ENCODE measurements around the gene ASTL.
A peak's percentile ranks its signal among the peaks of the same experiment; 100 is the strongest.

GRCh38 chr2:96116424-96116878 lies 21.9 kb downstream of the ASTL start, which contains the start of gene ADRA2B:
- TF ChIP-seq CTCF (IDR thresholded peaks at IDR 0.05; ENCODE audit: extremely low read depth in 1 of 2, insufficient read depth in 1 of 2, low read depth in 1 of 2, low read length in 2 of 2) = no peak
- no peak for TF ChIP-seq POLR2AphosphoS5 (IDR thresholded peaks at IDR 0.05; ENCODE audit: insufficient read depth, low read depth, low read length)
- TF ChIP-seq POLR2A (IDR thresholded peaks at IDR 0.05; ENCODE audit: low read depth, low read length) = no peak
- TF ChIP-seq, protein P1, sequence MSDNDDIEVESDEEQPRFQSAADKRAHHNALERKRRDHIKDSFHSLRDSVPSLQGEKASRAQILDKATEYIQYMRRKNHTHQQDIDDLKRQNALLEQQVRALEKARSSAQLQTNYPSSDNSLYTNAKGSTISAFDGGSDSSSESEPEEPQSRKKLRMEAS (IDR thresholded peaks at IDR 0.05; ENCODE audit: insufficient read depth, insufficient read length) = no peak
- no peak for TF ChIP-seq JUN (IDR thresholded peaks at IDR 0.05; ENCODE audit: borderline replicate concordance, insufficient read depth, insufficient read length, low read depth)
- peak; percentile 95 for TF ChIP-seq EZH2 (IDR thresholded peaks at IDR 0.05; ENCODE audit: borderline replicate concordance, low read depth, low read length, severe bottlenecking)
- no peak for TF ChIP-seq GATA2 (IDR thresholded peaks at IDR 0.05; ENCODE audit: insufficient read depth, insufficient read length, low read depth, low read length)

All from endothelial cell of umbilical vein (primary cell).